SK-N-SH (cell line): ENCODE measurements around the gene A4GALT. TPM values are rescaled to one million over a fixed set of nuclear protein-coding genes. Genes with fewer than 3 reads are reported as not detected.

Experiments used
- CTCF ChIA-PET: fragments of 300-600, 350-600 bp; formaldehyde crosslinking; extraction: SDS; loops from one replicate; lab custom pipeline; 2021; lab: Yijun Ruan, JAX
- POLR2A ChIA-PET: fragments of 350-600 bp; sonication (Branson Sonifier 250); formaldehyde crosslinking; extraction: SDS; loops from one replicate; lab custom pipeline; 2020; ENCODE audit warnings: antibody characterized with exemption, inconsistent platforms; lab: Yijun Ruan, JAX
- DNase-seq: peaks from one replicate; pipeline ENCODE4 v3.0.0; 2012
- H2AFZ ChIP-seq: fragments of 200-600 bp; sonication (generic); 2 replicates; pipeline ENCODE4 v1.8.1; 2016; ENCODE audit warnings: antibody characterized with exemption, mild to moderate bottlenecking, low read depth
- H3F3A ChIP-seq: fragments of 200-600 bp; sonication (generic); replicated peaks from 2 replicates; pipeline ENCODE3; 2016; ENCODE audit warnings: antibody characterized with exemption, mild to moderate bottlenecking; ENCODE audit not compliant: insufficient read depth
- H3K27ac ChIP-seq, 2 experiments: fragments of 200-500 bp in 1 of 2; fragments of 200-600 bp in 1 of 2; sonication (Bioruptor generic) in 1 of 2; sonication (generic), shearing (Covaris generic) in 1 of 2; 2 replicates each; pipeline versions ENCODE4 v1.5.1 to v1.6.1; 2014 to 2016; ENCODE audit warnings: low read depth in 2 of 2, inconsistent platforms in 1 of 2, low read length in 1 of 2, mild to moderate bottlenecking in 1 of 2, mixed read lengths in 1 of 2
- H3K27me3 ChIP-seq: fragments of 200-600 bp; sonication (generic), shearing (Covaris generic); 2 replicates; pipeline ENCODE4 v1.6.1; 2016; ENCODE audit warnings: mixed run types; ENCODE audit not compliant: insufficient read depth
- H3K36me3 ChIP-seq, 2 experiments: fragments of 200-500 bp in 1 of 2; fragments of 200-600 bp in 1 of 2; sonication (Bioruptor generic) in 1 of 2; sonication (generic) in 1 of 2; replicated peaks in 1 of 2; 2 replicates each; pipeline versions ENCODE3 to v1.5.1; 2014 to 2016; ENCODE audit warnings: low read length in 1 of 2, mild to moderate bottlenecking in 1 of 2; ENCODE audit not compliant: insufficient read depth in 2 of 2, control insufficient read depth in 1 of 2
- H3K4me1 ChIP-seq, 2 experiments: fragments of 200-500 bp in 1 of 2; fragments of 200-600 bp in 1 of 2; sonication (Bioruptor generic) in 1 of 2; sonication (generic), shearing (Covaris generic) in 1 of 2; 2 replicates each; pipeline versions ENCODE4 v1.5.1 to v1.6.1; 2014 to 2016; ENCODE audit warnings: low read depth in 1 of 2, low read length in 1 of 2, mixed run types in 1 of 2; ENCODE audit not compliant: insufficient read depth in 2 of 2, control insufficient read depth in 1 of 2
- H3K4me2 ChIP-seq: fragments of 200-600 bp; sonication (generic), shearing (Covaris generic); 2 replicates; pipeline ENCODE4 v1.6.1; 2017; ENCODE audit warnings: mixed run types
- H3K4me3 ChIP-seq, 2 experiments: fragments of 200-500 bp in 1 of 2; fragments of 200-600 bp in 1 of 2; sonication (Bioruptor generic) in 1 of 2; sonication (generic), shearing (Covaris generic) in 1 of 2; 2 replicates each; pipeline versions ENCODE4 v1.5.1 to v1.8.1; 2014 to 2016; ENCODE audit warnings: low read depth in 2 of 2, inconsistent platforms in 1 of 2, low read length in 1 of 2, mild to moderate bottlenecking in 1 of 2, mixed read lengths in 1 of 2, moderate library complexity in 1 of 2
- H3K79me2 ChIP-seq: fragments of 200-600 bp; sonication (generic); 2 replicates; pipeline ENCODE4 v1.8.1; 2017; ENCODE audit warnings: mild to moderate bottlenecking; ENCODE audit not compliant: insufficient read depth
- H3K9ac ChIP-seq: fragments of 200-600 bp; sonication (generic); 2 replicates; pipeline ENCODE4 v1.6.1; 2017; ENCODE audit warnings: mixed run types
- H3K9me2 ChIP-seq: fragments of 200-600 bp; sonication (generic); 2 replicates; pipeline ENCODE4 v1.6.1; 2017; ENCODE audit warnings: mixed run types
- H3K9me3 ChIP-seq: fragments of 200-600 bp; sonication (generic); 2 replicates; pipeline ENCODE4 v1.6.1; 2017; ENCODE audit warnings: mixed run types, mild to moderate bottlenecking, moderate library complexity
- H4K20me1 ChIP-seq: fragments of 200-600 bp; sonication (generic); 2 replicates; pipeline ENCODE4 v1.6.1; 2017; ENCODE audit warnings: mild to moderate bottlenecking, mixed run types; ENCODE audit not compliant: insufficient read depth
- ELF1 ChIP-seq: IDR thresholded peaks from 2 replicates; pipeline ENCODE4 v1.4.0; 2012
- EP300 ChIP-seq, 2 experiments: IDR thresholded peaks; 2 replicates each; pipeline versions ENCODE4 v1.4.0 to v1.6.1; 2012; ENCODE audit warnings: borderline replicate concordance in 1 of 2, low read depth in 1 of 2, low read length in 1 of 2
- FOXM1 ChIP-seq: IDR thresholded peaks from 2 replicates; pipeline ENCODE4 v1.4.0; 2012; ENCODE audit warnings: low read depth, mild to moderate bottlenecking
- GABPA ChIP-seq: IDR thresholded peaks from 2 replicates; pipeline ENCODE4 v1.4.0; 2012; ENCODE audit warnings: low read depth, mild to moderate bottlenecking
- IRF3 ChIP-seq: fragments of 150-350 bp; IDR thresholded peaks from 2 replicates; pipeline ENCODE4 v1.6.1; 2016; ENCODE audit warnings: mild to moderate bottlenecking, low read depth, low read length
- MAX ChIP-seq: IDR thresholded peaks from 2 replicates; pipeline ENCODE4 v1.4.0; 2012; ENCODE audit warnings: low read depth
- MXI1 ChIP-seq: IDR thresholded peaks from 2 replicates; pipeline ENCODE4 v1.6.1; 2012; ENCODE audit warnings: mild to moderate bottlenecking, low read depth, low read length, improper control_type of control experiment
- PBX3 ChIP-seq: IDR thresholded peaks from 2 replicates; pipeline ENCODE4; 2012
- RCOR1 ChIP-seq: fragments of 150-350 bp; IDR thresholded peaks from 2 replicates; pipeline ENCODE4 v1.6.1; 2017; ENCODE audit warnings: antibody characterized with exemption, low read length
- SMC3 ChIP-seq: IDR thresholded peaks from 2 replicates; pipeline ENCODE4 v1.6.1; 2012; ENCODE audit warnings: low read depth, low read length, improper control_type of control experiment
- TCF12 ChIP-seq: IDR thresholded peaks from 2 replicates; pipeline ENCODE4 v1.4.0; 2012
- USF1 ChIP-seq: IDR thresholded peaks from 2 replicates; pipeline ENCODE4 v1.4.0; 2012; ENCODE audit warnings: low read depth, borderline replicate concordance
- USF2 ChIP-seq: fragments of 150-350 bp; IDR thresholded peaks from 2 replicates; pipeline ENCODE4 v1.6.1; 2017; ENCODE audit warnings: antibody characterized with exemption, low read length, low read depth, borderline replicate concordance
- ZBTB33 ChIP-seq: IDR thresholded peaks from 2 replicates; pipeline ENCODE4 v1.4.0; 2012; ENCODE audit warnings: low read depth, borderline replicate concordance
- WGBS: methylation state at CpG from one replicate; pipeline ENCODE4 v1.1.6; 2017; ENCODE audit warnings: low lambda C conversion rate; 5-methylcytosine and 5-hydroxymethylcytosine counted together
- polyA plus RNA-seq, 3 experiments: library from polyadenylated mRNA; depleted of rRNA; stranded (reverse); fragments of >200 nt; gene quantifications; 2 replicates each; pipeline ENCODE4 v1.2.3, GENCODE V29; 2012

A4GALT gene
- polyA plus RNA-seq, 1 of the 3 experiments (the other 2 are of a cell fraction) = 9.5 TPM

- TF ChIP-seq USF2 (no peak), SMC3 (no peak), USF1 (no peak), MXI1 (no peak)
These were observed 24.2 kb downstream of the A4GALT start (continued) for GRCh38 chr22:42696331-42696967.

GRCh38 chr22:42695294-42695693 is 25.4 kb downstream of the A4GALT start:
- POLR2A ChIA-PET = no interaction called here
- no peak overlapping the region for H3K27ac ChIP-seq
- no peak overlapping the region for H3K4me2 ChIP-seq
- H3K27me3 ChIP-seq = no peaks in the 10 kb centered on the region
- H2AFZ ChIP-seq = no peak overlapping the region
- peaks cover 0 to 6% of the 10 kb centered on the region in 2 experiments; a peak in 1 of 4 replicates for H3K4me1 ChIP-seq
- WGBS = 73% methylated on average over 2 of the region's 10 CpGs
- no peaks in the 10 kb centered on the region for H3K9me2 ChIP-seq
- CTCF ChIA-PET = no interaction called here
- no peaks in the 10 kb centered on the region for H3K9me3 ChIP-seq
- no peaks in the 10 kb centered on the region for H3K36me3 ChIP-seq
- no peak overlapping the region for H3K9ac ChIP-seq
- no peaks in the 10 kb centered on the region for H3F3A ChIP-seq
- no peak overlapping the region for H3K4me3 ChIP-seq
- TF ChIP-seq ZBTB33 = no peak
- no peak for TF ChIP-seq MAX
- TF ChIP-seq ELF1 = no peak
- TF ChIP-seq MXI1 = no peak
- TF ChIP-seq, all 33 proteins: peak for 0
- H3K79me2 ChIP-seq = no peaks in the 10 kb centered on the region
- no peaks in the 10 kb centered on the region for H4K20me1 ChIP-seq
- DNase-seq = no peak

- Histone ChIP-seq H3K27ac (no peak overlapping the region), H3K27me3 (no peaks in the 10 kb centered on the region), H3K4me3 (no peak overlapping the region), H3K9me2 (no peaks in the 10 kb centered on the region), H3K9ac (no peak overlapping the region), H3K4me2 (no peak overlapping the region), H3F3A (no peaks in the 10 kb centered on the region), H3K4me1 (peaks cover 0 to 2% of the 10 kb centered on the region in 2 experiments; a peak in 1 of 4 replicates), H3K79me2 (no peaks in the 10 kb centered on the region), H2AFZ (no peak overlapping the region), H3K36me3 (no peaks in the 10 kb centered on the region), H3K9me3 (no peaks in the 10 kb centered on the region), H4K20me1 (no peaks in the 10 kb centered on the region)
- 100% methylated on average over 1 of the region's 25 CpGs for WGBS
- POLR2A ChIA-PET = no interaction called here
- DNase-seq = no peak
- CTCF ChIA-PET = no interaction called here
- TF ChIP-seq TCF12 (no peak), ZBTB33 (no peak), GABPA (no peak), FOXM1 (no peak), PBX3 (no peak), RCOR1 (no peak), IRF3 (no peak), EP300 (IDR thresholded peaks at IDR 0.05; ENCODE audit: borderline replicate concordance in 1 of 2, low read depth in 1 of 2, low read length in 1 of 2) (no peak)
These were observed 26.6 kb downstream of the A4GALT start for GRCh38 chr22:42693763-42694683.
